Measurements from ENCODE around the gene POLR3H.

Gene POLR3H

DNA sequence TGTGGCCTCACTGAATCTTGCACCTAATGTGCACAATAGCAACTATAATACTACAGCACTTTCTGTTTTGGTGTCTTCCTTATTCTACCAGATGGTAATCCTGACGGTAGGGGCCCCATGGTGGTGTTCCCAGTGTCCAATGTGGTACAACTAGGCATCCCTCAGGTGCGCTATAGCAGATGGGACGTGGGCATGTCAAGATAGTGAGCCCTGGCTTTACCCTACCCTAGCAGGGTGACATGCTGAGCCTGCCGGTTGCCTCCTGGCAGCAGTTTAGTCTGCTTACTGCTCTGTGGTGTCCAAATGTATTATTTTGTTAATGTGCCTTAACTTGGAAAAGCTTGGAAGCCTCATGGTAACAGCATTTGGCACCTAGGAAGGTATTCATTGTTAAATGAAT is 56.2 kb downstream of the POLR3H start:
- DNase-seq (ENCODE audit: low read depth in 2 of 3, low spot score in 1 of 3), result no peak

DNA sequence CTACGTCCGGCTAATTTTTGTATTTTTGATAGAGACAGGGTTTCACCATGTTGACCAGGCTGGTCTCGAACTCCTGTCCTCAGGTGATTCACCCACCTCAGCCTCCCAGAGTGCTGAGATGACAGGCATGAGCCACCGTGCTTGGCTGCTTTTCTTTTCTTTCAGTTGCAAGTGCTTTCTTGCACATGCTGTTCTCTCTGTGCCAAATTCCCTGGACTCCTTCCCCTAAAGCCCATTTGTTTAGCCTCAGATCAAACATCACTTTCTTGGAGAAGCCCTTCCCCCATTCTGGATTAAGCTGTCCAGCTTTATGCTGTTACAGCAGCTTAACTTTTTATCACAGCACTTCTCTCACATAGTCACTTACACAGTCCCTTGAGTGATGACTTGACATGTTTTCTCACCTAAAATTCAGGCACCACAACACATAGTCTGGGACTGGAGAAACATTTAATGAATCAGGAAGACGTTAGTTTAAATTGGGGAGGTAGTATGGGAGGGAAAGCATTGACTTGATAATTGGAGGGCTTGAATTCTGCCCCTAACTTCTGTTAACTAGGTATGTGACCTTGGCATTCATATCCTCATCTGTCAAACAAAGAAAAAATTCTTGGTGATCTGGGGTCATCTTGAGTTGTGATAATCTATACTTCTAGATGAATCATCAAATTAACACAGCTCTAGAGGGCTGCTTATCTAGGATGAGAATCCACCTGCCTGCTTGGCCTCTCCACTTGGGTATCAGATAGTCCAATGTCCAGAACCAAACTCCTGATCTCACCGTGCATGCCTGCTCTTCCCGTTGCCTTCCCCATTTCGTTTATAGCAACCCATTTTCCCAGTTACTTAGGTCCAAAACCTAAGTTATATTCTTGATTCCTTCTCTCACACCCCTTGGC is 57.0 kb downstream of the POLR3H start:
- no peak for DNase-seq (ENCODE audit: low read depth in 2 of 3, low spot score in 1 of 3)

DNA sequence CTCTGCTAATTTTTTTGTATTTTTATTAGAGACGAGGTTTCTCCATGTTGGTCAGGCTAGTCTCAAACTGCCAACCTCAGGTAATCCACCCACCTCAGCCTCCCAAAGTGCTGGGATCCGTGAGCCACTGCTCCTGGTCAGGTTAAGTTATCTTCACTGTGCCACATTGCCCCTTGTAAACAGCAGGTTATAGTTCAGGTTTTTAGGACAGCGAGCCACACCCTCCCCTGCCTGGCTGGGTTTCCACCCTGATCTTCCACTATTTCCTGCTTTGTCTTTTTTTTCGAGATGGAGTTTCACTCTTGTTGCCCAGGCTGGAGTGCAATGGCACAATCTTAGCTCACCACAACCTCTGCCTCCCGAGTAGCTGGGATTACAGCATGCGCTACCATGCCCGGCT is 59.2 kb downstream of the POLR3H start:
- no peak for DNase-seq (ENCODE audit: low read depth in 2 of 3, low spot score in 1 of 3)

DNA sequence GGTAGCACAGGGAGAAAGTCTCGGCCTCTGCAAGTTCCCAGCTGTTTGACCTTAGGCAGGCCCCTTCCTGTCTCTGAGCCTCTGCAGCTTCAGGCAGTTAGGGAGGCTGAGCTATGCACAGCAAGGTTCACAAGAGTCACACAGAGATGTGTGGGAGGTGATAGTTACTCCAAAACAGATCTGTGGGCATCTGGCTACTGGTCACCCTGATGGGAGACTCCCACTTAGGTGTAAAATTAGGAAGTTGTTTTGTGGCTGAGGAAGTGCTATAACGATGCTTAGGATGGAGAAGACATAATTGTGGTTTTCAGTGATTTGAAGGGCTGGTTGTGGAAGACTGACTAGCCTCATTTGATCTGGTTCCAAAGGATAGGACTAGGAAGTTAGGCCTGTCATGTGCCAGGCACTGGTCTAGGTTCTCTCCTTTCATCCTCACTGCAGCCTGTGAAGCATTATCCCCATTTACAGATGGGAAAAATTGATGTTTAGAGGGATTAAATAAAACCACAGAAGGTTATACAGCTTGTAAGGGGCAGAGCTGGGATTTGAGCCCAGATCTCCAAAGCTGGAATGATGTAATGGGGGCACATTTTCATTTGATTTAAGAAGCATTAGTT is 61.8 kb downstream of the POLR3H start:
- no peak for DNase-seq (ENCODE audit: low read depth in 2 of 3, low spot score in 1 of 3)

DNA sequence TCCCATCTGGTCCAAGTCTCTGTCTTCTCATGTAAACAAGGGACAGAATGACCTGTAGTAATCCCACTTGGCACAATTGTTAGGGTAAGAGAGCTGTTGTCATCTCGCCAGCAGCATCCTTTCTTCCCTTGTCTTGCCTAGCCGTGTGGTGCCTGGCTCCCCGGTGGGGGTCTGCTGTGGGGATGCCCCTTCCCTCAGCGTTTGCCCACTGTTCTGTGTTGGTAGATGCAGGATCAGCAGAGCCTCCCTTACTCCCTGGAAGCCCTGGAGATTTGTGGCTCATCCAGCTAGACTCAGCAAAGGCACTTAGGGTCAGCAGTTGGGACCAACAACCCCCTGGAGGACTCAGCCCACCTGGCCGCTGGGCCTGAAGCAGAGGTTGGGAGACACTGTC is 62.3 kb downstream of the POLR3H start:
- no peak for DNase-seq (ENCODE audit: low read depth in 2 of 3, low spot score in 1 of 3)

DNA sequence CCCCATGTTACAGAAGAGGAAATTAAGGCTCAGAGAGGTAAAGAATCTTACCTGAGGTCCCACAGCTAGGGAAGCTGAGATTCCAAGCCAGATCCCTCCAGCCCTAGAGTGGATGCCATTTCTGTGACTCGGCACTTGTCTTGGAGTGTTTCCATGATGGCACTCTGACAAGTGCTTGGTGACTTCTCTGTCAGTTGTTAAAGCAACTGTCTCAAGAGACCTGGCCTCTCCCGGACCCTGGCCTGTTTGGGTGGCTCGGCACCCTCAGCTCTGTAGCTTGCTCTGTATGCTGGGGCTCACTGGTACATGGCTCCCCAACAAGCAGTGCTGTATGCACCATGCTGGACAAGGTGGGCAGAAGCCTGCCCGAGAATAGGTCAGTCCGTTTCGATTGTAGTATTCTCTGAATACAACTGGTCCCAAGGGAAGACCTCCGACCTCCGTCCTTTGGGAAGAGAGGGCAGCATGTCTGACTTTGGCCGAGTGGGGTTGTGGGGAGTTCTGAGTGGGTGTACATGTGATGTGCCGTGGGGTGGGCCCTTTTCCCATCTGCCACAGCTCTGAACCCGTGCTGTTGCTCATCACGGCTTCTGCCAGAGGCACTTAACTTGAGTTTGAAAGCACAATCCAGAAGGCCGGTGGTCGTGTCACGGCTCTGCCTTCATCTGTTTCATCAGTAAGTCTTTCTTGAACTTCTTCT is 63.0 kb downstream of the POLR3H start:
- no peak for DNase-seq (ENCODE audit: low read depth in 2 of 3, low spot score in 1 of 3)

DNA sequence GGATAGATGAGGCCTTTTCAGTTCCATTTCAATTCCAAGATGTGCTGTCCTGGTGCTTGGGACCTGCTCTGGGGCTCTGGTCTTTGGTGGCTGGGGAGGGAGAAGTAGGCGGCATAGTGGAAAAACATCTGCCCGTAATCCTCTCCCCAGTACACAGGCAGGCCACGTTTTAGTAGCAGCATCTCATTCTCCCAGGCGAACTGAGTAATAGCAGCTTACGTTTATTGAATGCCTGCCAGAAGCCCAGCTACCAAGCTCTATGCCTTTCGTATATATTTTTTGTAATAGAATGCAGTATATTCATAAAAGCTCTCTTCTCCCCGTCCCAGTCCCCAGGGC is 63.9 kb downstream of the POLR3H start:
- no peak for DNase-seq (ENCODE audit: low read depth in 2 of 3, low spot score in 1 of 3)

DNA sequence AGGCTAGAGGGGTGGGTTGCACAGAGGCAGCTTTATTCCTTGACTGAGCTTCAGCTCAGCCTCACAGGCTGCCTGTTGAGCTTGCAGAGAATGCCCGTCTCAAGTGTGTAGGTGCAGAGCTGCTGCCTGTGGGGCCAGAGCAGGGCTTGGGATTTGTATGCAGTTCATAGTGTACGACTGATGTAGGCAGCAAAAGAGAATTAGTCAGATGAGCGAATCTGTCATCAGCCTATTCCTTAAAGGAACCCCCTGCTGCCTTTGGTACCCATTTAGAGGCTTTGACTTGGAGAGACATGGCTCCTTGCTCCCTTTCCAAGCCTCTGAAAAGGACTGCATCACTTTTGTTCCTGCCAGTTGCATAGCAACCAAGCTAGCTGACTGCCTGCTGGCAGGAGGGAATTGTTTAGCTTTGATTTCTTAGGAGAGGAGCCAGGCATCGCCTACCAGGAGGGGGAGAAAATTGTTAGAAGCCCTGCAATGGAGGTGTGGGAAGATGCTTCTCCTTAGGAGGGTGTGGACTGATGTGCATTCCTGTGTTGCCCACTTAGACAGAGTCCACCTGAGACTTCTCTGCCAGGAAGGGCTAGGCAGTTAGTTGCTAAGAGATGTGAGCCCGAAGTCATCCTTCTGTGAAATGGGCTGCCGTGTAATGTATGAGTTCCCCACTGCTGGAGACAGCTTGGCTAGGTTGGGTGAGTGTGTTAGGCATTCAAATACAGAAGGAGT is 64.4 kb downstream of the POLR3H start:
- no peak for DNase-seq (ENCODE audit: low read depth in 2 of 3, low spot score in 1 of 3)

DNA sequence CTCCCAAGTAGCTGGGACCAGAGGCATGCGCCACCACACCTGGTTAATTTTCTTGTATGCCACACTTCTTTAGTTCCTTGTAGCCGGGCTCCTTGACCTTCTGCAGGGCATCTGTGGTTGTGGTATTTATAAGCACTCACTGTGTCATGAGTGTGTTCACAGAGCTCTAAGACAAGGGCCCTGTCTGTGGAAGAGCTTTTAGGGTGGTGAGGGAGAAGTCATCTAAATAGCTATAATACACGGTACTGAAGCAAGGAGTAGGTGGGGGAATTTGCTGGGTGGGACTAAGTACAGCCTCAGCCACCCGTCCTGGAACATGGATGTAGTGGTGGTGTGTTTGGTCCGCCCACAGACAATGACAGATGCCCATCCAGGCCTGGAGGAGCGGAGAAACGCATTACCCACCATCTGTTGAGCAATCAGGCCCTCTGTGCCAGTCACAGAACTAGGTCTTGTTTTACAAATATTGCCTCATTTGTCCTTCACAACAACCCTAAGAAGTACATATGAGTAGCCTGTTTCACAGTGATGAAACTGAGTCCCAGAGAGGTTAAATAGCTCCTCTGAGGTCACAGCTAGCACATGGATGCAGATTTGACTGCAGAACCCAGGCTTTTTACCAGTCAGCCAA is 65.3 kb downstream of the POLR3H start:
- DNase-seq (ENCODE audit: low read depth in 2 of 3, low spot score in 1 of 3), result no peak

DNA sequence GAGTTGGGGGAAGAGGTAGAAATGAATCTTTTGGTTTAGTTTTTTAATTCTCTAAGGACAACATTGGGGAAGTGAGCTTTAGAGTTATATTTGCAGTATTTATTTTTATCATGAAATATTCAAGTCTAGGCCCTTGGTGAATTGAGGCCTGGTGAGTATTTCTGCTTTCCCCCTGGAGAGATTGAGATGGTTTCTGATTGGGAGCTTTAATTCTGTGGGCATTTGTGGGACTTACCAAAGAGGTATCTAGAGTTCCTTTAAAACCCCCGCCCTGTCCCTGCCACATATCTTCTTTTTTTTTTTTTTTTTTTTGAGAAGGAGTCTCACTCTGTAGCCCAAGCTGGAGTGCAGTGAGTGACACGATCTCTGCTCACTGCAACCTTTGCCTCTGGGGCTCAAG is 65.8 kb downstream of the POLR3H start:
- no peak for DNase-seq (ENCODE audit: low read depth in 2 of 3, low spot score in 1 of 3)

Data from stimulated activated CD4-positive, alpha-beta T cell treated with anti-CD3 and anti-CD28 coated beads, Interleukin-12 subunit alpha, Interleukin-12 subunit beta, amount 100 ng/mL, for 48 hours (primary cell).